ENCODE measurements around the gene TPRX1.

- TF ChIP-seq ZNF530 (tag by site-specific recombination; IDR thresholded peaks at IDR 0.05; ENCODE audit: low read depth) (no peak), PBX3 (CRISPR knock-in tag; IDR thresholded peaks at IDR 0.05) (no peak), REST (tag by site-specific recombination; IDR thresholded peaks at IDR 0.05) (no peak), CTCF (tag by site-specific recombination; IDR thresholded peaks at IDR 0.05) (no peak), ZNF776 (tag by site-specific recombination; IDR thresholded peaks at IDR 0.05; ENCODE audit: borderline replicate concordance) (no peak)
These were observed 25.4 kb downstream of the TPRX1 start for GRCh38 chr19:47778954-47779351.
